Spleen (tissue), 11 donors: ENCODE data around the gene GUK1. TPM values are rescaled to one million over a fixed set of nuclear protein-coding genes. Genes with fewer than 3 reads are reported as not detected.

Experiments used
- DNase-seq: peaks from one replicate; pipeline ENCODE4 v3.0.0-alpha.2; 2020
- H3K27ac ChIP-seq, 8 donors: fragments of 200-600 bp; sonication (generic) in 7 of 8; 1 replicate in 4 of 8; 2 replicates in 4 of 8; pipeline versions ENCODE4 v1.5.0 to v1.8.0; 2016 to 2021; ENCODE audit warnings: inconsistent platforms in 4 of 8, mild to moderate bottlenecking in 4 of 8, moderate library complexity in 1 of 8
- H3K27me3 ChIP-seq, 7 donors: fragments of 200-600 bp; sonication (generic) in 6 of 7; replicated peaks in 1 of 7; 1 replicate in 4 of 7; 2 replicates in 3 of 7; pipeline versions ENCODE4 v1.5.0 to v1.8.0; 2016 to 2021; ENCODE audit warnings: inconsistent platforms in 3 of 7, mild to moderate bottlenecking in 1 of 7
- H3K36me3 ChIP-seq, 6 donors: fragments of 200-600 bp; sonication (generic) in 5 of 6; 1 replicate in 4 of 6; 2 replicates in 2 of 6; pipeline versions ENCODE4 v1.5.0 to v1.8.0; 2016 to 2021; ENCODE audit warnings: inconsistent platforms in 2 of 6
- H3K4me1 ChIP-seq, 6 donors: fragments of 200-600 bp; sonication (generic) in 5 of 6; 1 replicate in 3 of 6; 2 replicates in 3 of 6; pipeline versions ENCODE4 v1.5.0 to v1.8.0; 2016 to 2021; ENCODE audit warnings: inconsistent platforms in 3 of 6
- H3K4me3 ChIP-seq, 8 donors: fragments of 200-600 bp; sonication (generic) in 7 of 8; 1 replicate in 4 of 8; 2 replicates in 4 of 8; pipeline versions ENCODE4 v1.5.0 to v1.8.0; 2016 to 2021; ENCODE audit warnings: inconsistent platforms in 4 of 8, mild to moderate bottlenecking in 4 of 8, moderate library complexity in 2 of 8
- H3K9me3 ChIP-seq, 8 donors: fragments of 200-600 bp; sonication (generic) in 7 of 8; 1 replicate in 4 of 8; 2 replicates in 4 of 8; pipeline versions ENCODE4 v1.5.0 to v1.8.0; 2016 to 2021; ENCODE audit warnings: inconsistent platforms in 4 of 8
- POLR2A ChIP-seq, 3 donors: fragments of 450-650 bp; IDR thresholded peaks; one replicate each; pipeline ENCODE4 v1.5.1; 2017; ENCODE audit warnings: antibody characterized with exemption in 3 of 3, mild to moderate bottlenecking in 1 of 3
- POLR2AphosphoS5 ChIP-seq, 3 donors: sonication (generic); formaldehyde crosslinking; IDR thresholded peaks; one replicate each; pipeline ENCODE4 v1.5.1; 2017; ENCODE audit warnings: antibody characterized with exemption in 3 of 3
- WGBS, 5 donors: extraction: QIAGEN DNeasy Blood & Tissue Kit in 3 of 5; methylation state at CpG; one replicate each; pipeline versions ENCODE4 v1.1.5 to v1.1.7; 2013 to 2018; 5-methylcytosine and 5-hydroxymethylcytosine counted together
- intact Hi-C: fragments of 100-400 bp; cut with DNase I; formaldehyde crosslinking; loops from one replicate; pipeline ENCODE4 v1.15.0; 2023; ENCODE audit warnings: low total_unique reads
- polyA plus RNA-seq, 3 donors: library from polyadenylated mRNA; stranded (reverse); fragments of 200-250 nt; gene quantifications; one replicate each; pipeline ENCODE4 v1.2.1, GENCODE V29; 2013
- total RNA-seq, 7 donors: library from RNA; depleted of rRNA in 3 of 7; stranded (reverse); fragments of >200 nt in 3 of 7; fragmentation: NEBNext Ultra II Directional in 4 of 7; extraction: Animal tissue kit (Norgen Biotek cat#: 25700) in 4 of 7; gene quantifications; one replicate each; pipeline versions ENCODE4 v1.1.0 to v1.2.1, GENCODE V29; 2016 to 2021
- TF ChIP-seq, protein P1 (sequence below), 11 experiments: fragments of 200-600 bp in 7 of 11; fragments of 450-650 bp in 4 of 11; sonication (generic) in 4 of 11; IDR thresholded peaks in 8 of 11; conservative IDR thresholded peaks in 3 of 11; 1 replicate in 7 of 11; 2 replicates in 4 of 11; pipeline versions ENCODE4 v1.4.0 to v1.8.0; 2016 to 2021; ENCODE audit warnings: antibody characterized with exemption in 11 of 11, inconsistent platforms in 4 of 11, mild to moderate bottlenecking in 1 of 11
- donor health status: healthy with polysubstance abuse.
- donor health status: DM: no; HTN: no; CAD: no; lungs with moderate emphysema.
- donor health status: DM: no; HTN: no; CAD: no.
- donor health status: Bipolar disorder and iron deficiency.
- donor health status: healthy.
- donor health status: DM: no; HTN: no; CAD: no.
- donor health status: DM: yes; HTN: yes; CAD: no.

Gene GUK1
- total and polyA plus RNA-seq, 10 donors: 167 to 499 (median 199) TPM

DNA sequence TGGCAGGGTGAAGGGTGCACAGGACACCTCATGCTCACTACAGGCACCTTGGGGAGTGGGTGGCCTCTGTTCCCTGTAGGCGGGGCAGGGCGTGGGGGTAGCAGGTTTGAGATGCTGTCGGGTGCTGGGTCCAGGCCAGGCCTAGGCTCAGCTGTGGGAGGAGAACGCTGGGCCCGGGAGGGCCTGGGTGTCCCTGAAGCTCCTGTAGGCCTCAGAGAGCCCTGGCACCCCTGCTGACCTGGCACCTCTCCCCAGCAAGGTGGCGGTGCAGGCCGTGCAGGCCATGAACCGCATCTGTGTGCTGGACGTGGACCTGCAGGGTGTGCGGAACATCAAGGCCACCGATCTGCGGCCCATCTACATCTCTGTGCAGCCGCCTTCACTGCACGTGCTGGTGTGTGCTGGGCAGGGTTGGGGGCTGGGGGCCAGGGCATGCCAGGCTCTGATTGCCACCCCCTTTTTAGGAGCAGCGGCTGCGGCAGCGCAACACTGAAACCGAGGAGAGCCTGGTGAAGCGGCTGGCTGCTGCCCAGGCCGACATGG is 7.1 kb downstream of the GUK1 start:
- WGBS, 5 donors: 89 to 94% (median 92%) methylated on average over 15 to 20 of the region's 20 CpGs
- Histone ChIP-seq H3K27me3 (no peaks in the 10 kb centered on the region), H3K9me3 (no peaks in the 10 kb centered on the region), H3K4me1 (peaks cover 35 to 97% (median 68%) of the 10 kb centered on the region in 6 donors), H3K27ac (peak overlapping the region in 3 of 8 donors; percentile 78 to 81 (median 78)), H3K4me3 (no peak overlapping the region), H3K36me3 (peaks cover 0 to 77% (median 46%) of the 10 kb centered on the region in 6 donors)
- TF ChIP-seq POLR2A (IDR thresholded peaks at IDR 0.05): no peak
- TF ChIP-seq POLR2AphosphoS5 (IDR thresholded peaks at IDR 0.05): peak in 1 of 3 donors; percentile 33
- intact Hi-C loops: no loop called here
- no peak for DNase-seq

DNA sequence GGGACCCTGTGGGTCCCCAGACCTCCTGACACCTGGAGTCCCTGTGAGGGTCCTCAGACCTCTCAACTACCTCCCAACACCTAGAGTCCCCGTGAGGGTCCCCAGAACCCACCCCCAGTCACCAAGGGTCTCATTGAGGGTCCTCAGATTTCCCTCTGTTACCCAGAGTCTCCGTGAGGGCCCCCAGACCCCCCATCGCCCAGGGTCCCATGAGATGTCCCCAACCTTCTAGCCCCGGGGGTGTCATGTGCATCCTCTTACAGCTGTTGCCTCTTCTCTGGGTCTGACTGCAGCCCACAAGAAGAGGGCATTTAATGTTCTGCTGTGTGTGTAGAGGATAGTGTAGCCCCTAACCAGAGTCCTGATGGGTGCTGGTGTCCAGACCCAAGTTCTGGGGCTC is 7.7 kb downstream of the GUK1 start:
- Histone ChIP-seq H3K27me3 (no peaks in the 10 kb centered on the region), H3K4me1 (peaks cover 29 to 92% (median 62%) of the 10 kb centered on the region in 6 donors), H3K36me3 (peaks cover 0 to 72% (median 45%) of the 10 kb centered on the region in 6 donors), H3K9me3 (no peaks in the 10 kb centered on the region), H3K4me3 (no peak overlapping the region), H3K27ac (peak overlapping the region in 5 of 8 donors; percentile 72 to 81 (median 78))
- intact Hi-C loops: no loop called here
- TF ChIP-seq, protein P1, sequence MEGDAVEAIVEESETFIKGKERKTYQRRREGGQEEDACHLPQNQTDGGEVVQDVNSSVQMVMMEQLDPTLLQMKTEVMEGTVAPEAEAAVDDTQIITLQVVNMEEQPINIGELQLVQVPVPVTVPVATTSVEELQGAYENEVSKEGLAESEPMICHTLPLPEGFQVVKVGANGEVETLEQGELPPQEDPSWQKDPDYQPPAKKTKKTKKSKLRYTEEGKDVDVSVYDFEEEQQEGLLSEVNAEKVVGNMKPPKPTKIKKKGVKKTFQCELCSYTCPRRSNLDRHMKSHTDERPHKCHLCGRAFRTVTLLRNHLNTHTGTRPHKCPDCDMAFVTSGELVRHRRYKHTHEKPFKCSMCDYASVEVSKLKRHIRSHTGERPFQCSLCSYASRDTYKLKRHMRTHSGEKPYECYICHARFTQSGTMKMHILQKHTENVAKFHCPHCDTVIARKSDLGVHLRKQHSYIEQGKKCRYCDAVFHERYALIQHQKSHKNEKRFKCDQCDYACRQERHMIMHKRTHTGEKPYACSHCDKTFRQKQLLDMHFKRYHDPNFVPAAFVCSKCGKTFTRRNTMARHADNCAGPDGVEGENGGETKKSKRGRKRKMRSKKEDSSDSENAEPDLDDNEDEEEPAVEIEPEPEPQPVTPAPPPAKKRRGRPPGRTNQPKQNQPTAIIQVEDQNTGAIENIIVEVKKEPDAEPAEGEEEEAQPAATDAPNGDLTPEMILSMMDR (IDR thresholded peaks at IDR 0.05 in 8 of 11, conservative IDR thresholded peaks at IDR 0.05 in 3 of 11): no peak
- TF ChIP-seq POLR2A (IDR thresholded peaks at IDR 0.05) (no peak), POLR2AphosphoS5 (IDR thresholded peaks at IDR 0.05) (no peak)
- no peak for DNase-seq
- 68 to 97% (median 92%) methylated on average over 4 of the region's 4 CpGs for whole genome bisulfite sequencing, 5 donors

DNA sequence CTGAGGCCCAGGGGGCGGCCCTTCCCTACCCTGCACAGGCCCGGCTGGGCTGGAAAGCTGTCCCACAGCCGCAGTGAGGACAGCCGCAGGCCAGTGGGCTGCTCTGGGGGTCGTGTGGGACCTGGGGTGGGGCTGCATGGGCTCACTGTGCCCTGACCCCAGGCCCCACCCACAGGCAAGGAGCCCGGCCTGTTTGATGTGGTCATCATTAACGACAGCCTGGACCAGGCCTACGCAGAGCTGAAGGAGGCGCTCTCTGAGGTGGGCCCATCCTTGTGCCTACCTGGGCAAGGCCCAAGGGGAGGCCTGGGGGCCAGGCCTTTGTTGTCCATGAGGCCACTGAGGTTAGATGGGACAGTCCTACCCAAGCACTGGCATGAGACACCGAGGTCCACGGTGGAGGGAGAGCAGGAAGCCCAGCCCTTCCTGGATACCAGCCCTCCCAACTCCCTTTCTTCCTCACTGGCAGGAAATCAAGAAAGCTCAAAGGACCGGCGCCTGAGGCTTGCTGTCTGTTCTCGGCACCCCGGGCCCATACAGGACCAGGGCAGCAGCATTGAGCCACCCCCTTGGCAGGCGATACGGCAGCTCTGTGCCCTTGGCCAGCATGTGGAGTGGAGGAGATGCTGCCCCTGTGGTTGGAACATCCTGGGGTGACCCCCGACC is 8.2 kb downstream of the GUK1 start:
- Histone ChIP-seq H3K27ac (peak overlapping the region; percentile 51 to 81 (median 74)), H3K4me3 (no peak overlapping the region), H3K9me3 (no peaks in the 10 kb centered on the region), H3K4me1 (peaks cover 25 to 86% (median 57%) of the 10 kb centered on the region in 6 donors), H3K36me3 (peaks cover 0 to 67% (median 45%) of the 10 kb centered on the region in 6 donors), H3K27me3 (no peaks in the 10 kb centered on the region)
- WGBS, 5 donors: 54 to 72% (median 68%) methylated on average over 8 to 18 of the region's 18 CpGs
- TF ChIP-seq, protein P1 (IDR thresholded peaks at IDR 0.05 in 8 of 11, conservative IDR thresholded peaks at IDR 0.05 in 3 of 11): no peak
- TF ChIP-seq POLR2AphosphoS5 (IDR thresholded peaks at IDR 0.05): peak; percentile 15 to 27 (median 24)
- intact Hi-C loops: no loop called here
- no peak for DNase-seq

DNA sequence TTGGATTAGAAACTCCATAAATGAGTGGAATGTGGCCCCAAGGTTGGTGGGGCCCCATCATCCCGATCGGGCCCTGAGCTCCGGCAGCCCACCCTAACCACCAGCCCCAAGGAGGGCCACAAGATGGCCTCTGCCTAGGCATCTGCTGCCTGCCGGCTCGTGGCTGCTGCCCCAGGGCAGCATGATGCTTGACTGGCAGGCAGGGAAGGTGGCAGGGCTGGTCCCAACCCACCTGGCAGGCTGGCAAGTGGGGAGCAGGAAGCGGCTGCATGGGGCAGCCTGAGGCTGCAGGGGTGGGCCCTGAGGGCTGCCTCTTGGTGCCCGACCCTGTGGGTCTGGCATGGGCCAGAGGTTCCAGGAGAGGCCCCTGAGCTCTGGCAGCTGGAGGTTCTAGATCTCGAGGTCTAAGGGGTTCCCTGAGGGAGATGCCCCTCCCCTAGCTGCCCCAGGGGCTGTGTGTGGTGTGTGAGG is 8.9 kb downstream of the GUK1 start:
- intact Hi-C loops: no loop called here
- H3K27me3 ChIP-seq: no peaks in the 10 kb centered on the region
- DNase-seq: no peak
- H3K9me3 ChIP-seq: no peaks in the 10 kb centered on the region
- H3K27ac ChIP-seq: peak overlapping the region in 7 of 8 donors; percentile 51 to 81 (median 76)
- peak in 1 of 3 donors; percentile 6 for TF ChIP-seq POLR2AphosphoS5 (IDR thresholded peaks at IDR 0.05)
- TF ChIP-seq POLR2A (IDR thresholded peaks at IDR 0.05): no peak
- no peak overlapping the region for H3K4me3 ChIP-seq
- peaks cover 23 to 80% (median 50%) of the 10 kb centered on the region in 6 donors for H3K4me1 ChIP-seq
- WGBS, 5 donors: 71 to 100% (median 80%) methylated on average over 1 to 8 of the region's 8 CpGs
- peaks cover 0 to 66% (median 45%) of the 10 kb centered on the region in 6 donors for H3K36me3 ChIP-seq
